ENCODE measurements around the gene PCMTD2.

GRCh38 chr20:64214952-64215351 lies 40.6 kb upstream of the PCMTD2 start:
- no peak for TF ChIP-seq CTCF (IDR thresholded peaks at IDR 0.05; ENCODE audit: low read depth, low read length, poor library complexity, severe bottlenecking)
- TF ChIP-seq EZH2phosphoT487 (IDR thresholded peaks at IDR 0.05; ENCODE audit: borderline replicate concordance, low read length), result no peak

Data from DOHH2 (cell line).